CD14-positive monocyte (primary cell): ENCODE data around the gene NAA11. TPM values are rescaled to one million over a fixed set of nuclear protein-coding genes. Genes with fewer than 3 reads are reported as not detected.
"Not testable (repeated sequence)": the region's sequence is repeated elsewhere in the genome, so short reads cannot be mapped to it uniquely, and the experiment has no call there.

Source experiments
- DNase-seq, 3 donors: peaks; one replicate each; pipeline ENCODE4 v3.0.0-alpha.2; 2011 to 2022
- H2AFZ ChIP-seq: 2 replicates; pipeline ENCODE4 v1.6.0; 2012; ENCODE audit warnings: mild to moderate bottlenecking, low read depth, low read length, inconsistent platforms; ENCODE audit not compliant: insufficient read depth, poor library complexity, severe bottlenecking
- H3K27ac ChIP-seq, 2 donors: 1 replicate in 1 of 2; 2 replicates in 1 of 2; pipeline ENCODE4 v1.5.1; 2012 to 2013; ENCODE audit warnings: low read length in 2 of 2, control low read depth in 1 of 2, inconsistent platforms in 1 of 2, low read depth in 1 of 2, mild to moderate bottlenecking in 1 of 2
- H3K27me3 ChIP-seq, 2 donors: one replicate each; pipeline versions ENCODE4 v1.6.0 to v1.6.1; 2011 to 2013; ENCODE audit warnings: low read length in 2 of 2; ENCODE audit not compliant: control insufficient read depth in 2 of 2, insufficient read depth in 2 of 2
- H3K36me3 ChIP-seq, 2 donors: replicated peaks in 1 of 2; 1 replicate in 1 of 2; 2 replicates in 1 of 2; pipeline versions ENCODE4 v1.5.1 to v1.6.1; 2012 to 2013; ENCODE audit warnings: low read length in 2 of 2, control low read depth in 1 of 2, inconsistent platforms in 1 of 2, mild to moderate bottlenecking in 1 of 2; ENCODE audit not compliant: insufficient read depth in 2 of 2, control insufficient read depth in 1 of 2
- H3K4me1 ChIP-seq, 2 donors: 1 replicate in 1 of 2; 2 replicates in 1 of 2; pipeline versions ENCODE4 v1.5.1 to v1.6.1; 2012 to 2013; ENCODE audit warnings: low read length in 2 of 2, control low read depth in 1 of 2, inconsistent platforms in 1 of 2, mild to moderate bottlenecking in 1 of 2, moderate library complexity in 1 of 2; ENCODE audit not compliant: insufficient read depth in 2 of 2, control insufficient read depth in 1 of 2
- H3K4me2 ChIP-seq: replicated peaks from 2 replicates; pipeline ENCODE3; 2012; ENCODE audit warnings: low read length, moderate library complexity, mild to moderate bottlenecking; ENCODE audit not compliant: poor library complexity, severe bottlenecking; ENCODE audit errors: extremely low read depth
- H3K4me3 ChIP-seq, 3 experiments: fragments of 200-600 bp in 1 of 3; sonication (generic) in 1 of 3; replicated peaks in 1 of 3; 1 replicate in 2 of 3; 2 replicates in 1 of 3; pipeline ENCODE4 v1.5.1; 2011 to 2013; ENCODE audit warnings: low read length in 3 of 3, mild to moderate bottlenecking in 3 of 3, control low read depth in 2 of 3, low read depth in 2 of 3, inconsistent platforms in 1 of 3, moderate library complexity in 1 of 3
- H3K79me2 ChIP-seq: 2 replicates; pipeline ENCODE4 v1.6.0; 2012; ENCODE audit warnings: mild to moderate bottlenecking, control low read depth, inconsistent platforms, low read length, moderate library complexity; ENCODE audit not compliant: insufficient read depth
- H3K9ac ChIP-seq: 2 replicates; pipeline ENCODE4 v1.6.0; 2017; ENCODE audit warnings: low read length, mild to moderate bottlenecking; ENCODE audit not compliant: insufficient read depth, poor library complexity, severe bottlenecking
- H3K9me3 ChIP-seq, 2 donors: replicated peaks in 1 of 2; 1 replicate in 1 of 2; 2 replicates in 1 of 2; pipeline versions ENCODE4 v1.5.1 to v1.6.1; 2012 to 2013; ENCODE audit warnings: low read length in 2 of 2, control low read depth in 1 of 2; ENCODE audit not compliant: control insufficient read depth in 1 of 2, insufficient read depth in 1 of 2
- H4K20me1 ChIP-seq: 2 replicates; pipeline ENCODE4 v1.6.0; 2012; ENCODE audit warnings: mild to moderate bottlenecking, low read length, control low read depth, moderate library complexity; ENCODE audit not compliant: insufficient read depth
- H3K27ac Mint-ChIP-seq, 7 donors: one replicate each; pipeline ENCODE4 v1.8.0; 2020; ENCODE audit warnings: mild to moderate bottlenecking in 7 of 7, mixed read lengths in 7 of 7, moderate library complexity in 6 of 7, inconsistent platforms in 2 of 7
- H3K27me3 Mint-ChIP-seq, 3 donors: one replicate each; pipeline ENCODE4 v1.8.0; 2021 to 2022; ENCODE audit warnings: low read depth in 3 of 3, mild to moderate bottlenecking in 3 of 3, mixed read lengths in 3 of 3, moderate library complexity in 3 of 3, inconsistent platforms in 1 of 3
- H3K36me3 Mint-ChIP-seq, 2 donors: one replicate each; pipeline ENCODE4 v1.8.0; 2020; ENCODE audit warnings: mixed read lengths in 2 of 2, inconsistent platforms in 1 of 2, mild to moderate bottlenecking in 1 of 2
- H3K4me1 Mint-ChIP-seq: one replicate; pipeline ENCODE4 v1.8.0; 2020; ENCODE audit warnings: mild to moderate bottlenecking, mixed read lengths
- H3K4me3 Mint-ChIP-seq, 2 donors: one replicate each; pipeline ENCODE4 v1.8.0; 2020; ENCODE audit warnings: mild to moderate bottlenecking in 2 of 2, mixed read lengths in 2 of 2, moderate library complexity in 1 of 2
- H3K9me3 Mint-ChIP-seq, 7 donors: one replicate each; pipeline ENCODE4 v1.8.0; 2020 to 2022; ENCODE audit warnings: mixed read lengths in 7 of 7, mild to moderate bottlenecking in 6 of 7, moderate library complexity in 6 of 7, inconsistent platforms in 2 of 7
- WGBS: methylation state at CpG from one replicate; pipeline ENCODE4 v1.1.5; 2013; ENCODE audit warnings: missing lambda C conversion rate; ENCODE audit not compliant: insufficient coverage; 5-methylcytosine and 5-hydroxymethylcytosine counted together
- intact Hi-C, 2 donors: fragments of 100-400 bp; cut with micrococcal nuclease; formaldehyde crosslinking; loops; one replicate each; pipeline versions ENCODE4 v1.15.0 to v1.15.1; 2023
- polyA plus RNA-seq, 3 donors: library from polyadenylated mRNA; depleted of rRNA in 1 of 3; unstranded in 2 of 3; stranded (reverse) in 1 of 3; fragments of 300-500 nt in 2 of 3; fragments of >200 nt in 1 of 3; fragmentation: Illumina TruSeq in 2 of 3; gene quantifications; 1 replicate in 2 of 3; 2 replicates in 1 of 3; pipeline ENCODE4 v1.2.3, GENCODE V29; 2012 to 2021
- TF ChIP-seq, protein P1 (sequence below): fragments of 200-600 bp; IDR thresholded peaks from one replicate; pipeline ENCODE4 v1.8.0; 2022; ENCODE audit warnings: antibody characterized with exemption, mild to moderate bottlenecking

NAA11 gene
- polyA plus RNA-seq, 3 donors, result not detected

DNA sequence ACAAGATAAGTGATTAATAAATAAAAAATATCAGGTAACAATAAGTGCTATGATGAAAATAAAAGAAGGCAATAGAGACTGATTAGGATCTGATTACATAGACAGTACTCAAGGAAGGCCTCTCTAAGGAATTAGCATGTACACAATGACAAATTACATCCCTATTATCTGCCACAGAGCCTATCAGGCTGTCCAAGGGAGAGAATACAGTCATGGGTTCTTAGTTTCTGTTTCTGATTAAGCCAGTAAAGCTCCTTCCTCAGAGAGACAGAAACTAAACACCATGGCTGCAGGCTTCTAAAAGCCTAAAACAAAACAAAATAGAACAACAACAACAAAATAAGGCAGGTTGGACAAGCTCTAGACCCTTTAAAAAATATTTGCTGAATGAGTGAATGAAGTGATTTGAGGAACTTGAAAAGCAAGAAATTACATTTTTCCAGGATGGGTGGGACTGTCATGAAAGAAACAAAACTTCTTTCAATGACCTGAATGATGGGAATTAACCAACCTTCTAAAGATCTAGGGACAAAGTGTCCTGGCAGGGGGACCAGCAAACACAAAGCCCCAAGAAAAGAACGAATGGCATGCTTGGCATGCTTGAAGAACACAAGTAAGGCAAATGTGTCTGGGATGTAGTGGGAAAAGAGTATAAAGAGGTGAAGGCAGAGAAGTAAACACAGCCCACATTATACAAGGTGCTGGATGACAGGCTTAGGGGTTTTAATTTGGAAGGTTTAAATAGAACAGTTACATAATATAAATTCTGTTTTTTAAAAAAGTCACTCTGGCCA lies 44.1 kb downstream of the NAA11 start:
- Histone ChIP-seq H3K4me2 (no peak overlapping the region), H3K27me3 (no peaks in the 10 kb centered on the region), H3K9ac (no peak overlapping the region), H3K4me1 (no peaks in the 10 kb centered on the region), H3K36me3 (no peaks in the 10 kb centered on the region), H3K27ac (no peak overlapping the region), H3K79me2 (no peaks in the 10 kb centered on the region), H3K4me3 (no peak overlapping the region), H2AFZ (no peak overlapping the region), H4K20me1 (no peaks in the 10 kb centered on the region), H3K9me3 (no peaks in the 10 kb centered on the region)
- H3K27ac Mint-ChIP-seq, result no peak overlapping the region
- WGBS, result 100% methylated on average over 1 of the region's 1 CpG
- TF ChIP-seq, protein P1, sequence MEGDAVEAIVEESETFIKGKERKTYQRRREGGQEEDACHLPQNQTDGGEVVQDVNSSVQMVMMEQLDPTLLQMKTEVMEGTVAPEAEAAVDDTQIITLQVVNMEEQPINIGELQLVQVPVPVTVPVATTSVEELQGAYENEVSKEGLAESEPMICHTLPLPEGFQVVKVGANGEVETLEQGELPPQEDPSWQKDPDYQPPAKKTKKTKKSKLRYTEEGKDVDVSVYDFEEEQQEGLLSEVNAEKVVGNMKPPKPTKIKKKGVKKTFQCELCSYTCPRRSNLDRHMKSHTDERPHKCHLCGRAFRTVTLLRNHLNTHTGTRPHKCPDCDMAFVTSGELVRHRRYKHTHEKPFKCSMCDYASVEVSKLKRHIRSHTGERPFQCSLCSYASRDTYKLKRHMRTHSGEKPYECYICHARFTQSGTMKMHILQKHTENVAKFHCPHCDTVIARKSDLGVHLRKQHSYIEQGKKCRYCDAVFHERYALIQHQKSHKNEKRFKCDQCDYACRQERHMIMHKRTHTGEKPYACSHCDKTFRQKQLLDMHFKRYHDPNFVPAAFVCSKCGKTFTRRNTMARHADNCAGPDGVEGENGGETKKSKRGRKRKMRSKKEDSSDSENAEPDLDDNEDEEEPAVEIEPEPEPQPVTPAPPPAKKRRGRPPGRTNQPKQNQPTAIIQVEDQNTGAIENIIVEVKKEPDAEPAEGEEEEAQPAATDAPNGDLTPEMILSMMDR, result no peak
- H3K4me3 Mint-ChIP-seq, result no peak overlapping the region
- intact Hi-C loops, result loop anchor here in 1 of 2 donors (10.0 kb wide), 1 partner anchor 513 kb away; no protein-coding TSS in a partner anchor
- no peak for DNase-seq
- no peaks in the 10 kb centered on the region for H3K36me3 Mint-ChIP-seq
- no peaks in the 10 kb centered on the region for H3K4me1 Mint-ChIP-seq
- H3K27me3 Mint-ChIP-seq, result no peaks in the 10 kb centered on the region
- H3K9me3 Mint-ChIP-seq, result peaks cover 0 to 3% (median 0%) of the 10 kb centered on the region in 7 donors

DNA sequence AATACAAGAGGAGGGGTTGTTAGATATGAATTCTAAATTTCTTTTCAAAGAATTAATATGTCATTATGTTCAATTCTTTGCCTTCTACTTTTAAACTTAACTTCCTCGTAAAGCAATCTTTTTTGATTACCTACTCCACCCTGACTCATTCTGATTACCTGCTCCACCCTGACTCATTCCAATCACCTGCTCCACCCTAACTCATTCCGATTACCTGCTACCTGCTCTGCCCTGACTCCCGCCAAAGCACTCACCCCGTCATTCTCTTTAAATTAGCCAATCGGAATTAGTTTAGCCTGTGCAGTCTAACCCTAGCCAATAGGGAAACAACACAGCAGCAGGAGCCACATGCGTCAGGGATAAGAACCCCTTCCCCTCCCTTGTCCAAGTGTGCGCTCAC lies 48.4 kb downstream of the NAA11 start:
- H3K36me3 Mint-ChIP-seq, H3K79me2 ChIP-seq, intact Hi-C loops, H3K27ac ChIP-seq, H3K27me3 ChIP-seq, H3K4me3 Mint-ChIP-seq, H3K27ac Mint-ChIP-seq, H3K4me1 ChIP-seq, H3K36me3 ChIP-seq, H3K4me1 Mint-ChIP-seq, H3K9ac ChIP-seq, H4K20me1 ChIP-seq, H3K9me3 ChIP-seq, H3K27me3 Mint-ChIP-seq, H3K4me2 ChIP-seq, DNase-seq, H3K9me3 Mint-ChIP-seq, H2AFZ ChIP-seq, H3K4me3 ChIP-seq: not testable (repeated sequence)
- no CpG with 5 or more reads among the region's 7 CpGs for WGBS
